Mucosa of descending colon (tissue), 3 donors: ENCODE data around the gene CDKN1C. TPM values are rescaled to one million over a fixed set of nuclear protein-coding genes. Genes with fewer than 3 reads are reported as not detected.

Experiments used
- ATAC-seq: fragments of 200-7000 bp; cut with Tn5 transposase; one replicate; pipeline ENCODE4 v1.9.1; 2020; ENCODE audit warnings: mild to moderate bottlenecking, moderate library complexity
- DNase-seq, 3 donors: peaks; one replicate each; pipeline ENCODE4 v3.0.0-alpha.2; 2020
- H3K36me3 ChIP-seq: fragments of 200-600 bp; one replicate; pipeline ENCODE4 v1.8.0; 2021; ENCODE audit warnings: low read depth, mild to moderate bottlenecking
- H3K4me1 ChIP-seq: fragments of 200-600 bp; one replicate; pipeline ENCODE4 v1.8.0; 2021; ENCODE audit warnings: low read depth, mild to moderate bottlenecking
- H3K4me3 ChIP-seq: fragments of 200-600 bp; one replicate; pipeline ENCODE4 v1.8.0; 2021; ENCODE audit warnings: mild to moderate bottlenecking
- H3K9me3 ChIP-seq: fragments of 200-600 bp; one replicate; pipeline ENCODE4 v1.8.0; 2021; ENCODE audit warnings: mild to moderate bottlenecking
- intact Hi-C, 2 donors: fragments of 100-400 bp; cut with DNase I in 1 of 2; cut with micrococcal nuclease in 1 of 2; formaldehyde crosslinking; loops; one replicate each; pipeline versions ENCODE4 v1.11.0 to v1.11.1; 2022; cut with DNase I, micrococcal nuclease
- long read RNA-seq, 2 donors: library from polyadenylated mRNA; unstranded; transcript quantifications; one replicate each; pipeline ENCODE4 v2.0.0, GENCODE V29; 2019 to 2021
- total RNA-seq, 3 donors: library from RNA; stranded (reverse); fragmentation: NEBNext Ultra II Directional in 2 of 3; extraction: Animal tissue kit (Norgen Biotek cat#: 25700) in 2 of 3; gene quantifications; one replicate each; pipeline versions ENCODE4 v1.2.1 to v1.2.4, GENCODE V29; 2021 to 2023
- TF ChIP-seq, protein P1 (sequence below): fragments of 200-600 bp; IDR thresholded peaks from one replicate; pipeline ENCODE4 v1.8.0; 2022; ENCODE audit warnings: antibody characterized with exemption, mild to moderate bottlenecking
- donor health status: DM: no; HTN: no; CAD: no; lungs with moderate emphysema.
- donor health status: DM: no; HTN: no; CAD: no.
- donor health status: DM: no; HTN: yes; CAD: no.

CDKN1C gene
- total RNA-seq: 10 to 100 TPM in 2 of 3 donors, 1 to 10 TPM in 1; 3.0 to 40.3 (median 10.2) TPM
- long read RNA-seq, donor 1, transcript CDKN1C-205 (2 exons, 944 nt): minor isoform, 6 of 37 reads
- long read RNA-seq, donor 1, transcript CDKN1C-204 (4 exons, 1,771 nt): major isoform, 16 of 37 reads
- long read RNA-seq, donor 1, transcript CDKN1C-203 (3 exons, 1,930 nt): minor isoform, 7 of 37 reads
- long read RNA-seq, donor 1, partial matches to known transcripts: 3 of 37 reads
- long read RNA-seq, donor 1, other reads (novel, unspliced or antisense): 2 of 37 reads
- long read RNA-seq, donor 2, partial matches to known transcripts: 0 of 1 reads
- long read RNA-seq, donor 2, other reads (novel, unspliced or antisense): 0 of 1 reads

- Histone ChIP-seq H3K36me3 (no peaks in the 10 kb centered on the region), H3K4me3 (peak within 1 kb of the TSS; percentile 34), H3K9me3 (no peaks in the 10 kb centered on the region), H3K4me1 (peaks cover 7% of the 10 kb centered on the region)
- intact Hi-C loops: loop anchor here in 1 of 2 donors (10.0 kb wide), 1 partner anchor 191 kb away; the partner anchor contains the start of gene KCNQ1OT1
- DNase-seq (peak; percentile 87 to 91 (median 91)), ATAC-seq (peak; percentile 88)
- TF ChIP-seq, protein P1, sequence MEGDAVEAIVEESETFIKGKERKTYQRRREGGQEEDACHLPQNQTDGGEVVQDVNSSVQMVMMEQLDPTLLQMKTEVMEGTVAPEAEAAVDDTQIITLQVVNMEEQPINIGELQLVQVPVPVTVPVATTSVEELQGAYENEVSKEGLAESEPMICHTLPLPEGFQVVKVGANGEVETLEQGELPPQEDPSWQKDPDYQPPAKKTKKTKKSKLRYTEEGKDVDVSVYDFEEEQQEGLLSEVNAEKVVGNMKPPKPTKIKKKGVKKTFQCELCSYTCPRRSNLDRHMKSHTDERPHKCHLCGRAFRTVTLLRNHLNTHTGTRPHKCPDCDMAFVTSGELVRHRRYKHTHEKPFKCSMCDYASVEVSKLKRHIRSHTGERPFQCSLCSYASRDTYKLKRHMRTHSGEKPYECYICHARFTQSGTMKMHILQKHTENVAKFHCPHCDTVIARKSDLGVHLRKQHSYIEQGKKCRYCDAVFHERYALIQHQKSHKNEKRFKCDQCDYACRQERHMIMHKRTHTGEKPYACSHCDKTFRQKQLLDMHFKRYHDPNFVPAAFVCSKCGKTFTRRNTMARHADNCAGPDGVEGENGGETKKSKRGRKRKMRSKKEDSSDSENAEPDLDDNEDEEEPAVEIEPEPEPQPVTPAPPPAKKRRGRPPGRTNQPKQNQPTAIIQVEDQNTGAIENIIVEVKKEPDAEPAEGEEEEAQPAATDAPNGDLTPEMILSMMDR: no peak
Observed at GRCh38 chr11:2885678-2886081, at the start of gene CDKN1C. TSS of gene CDKN1C (minus strand) at chr11:2885775. CDS start at chr11:2885456, 319 bp downstream.

GRCh38 chr11:2934611-2935239 is 49.1 kb upstream of the CDKN1C start:
- intact Hi-C loops: no loop called here
- H3K4me1 ChIP-seq: peaks cover 7% of the 10 kb centered on the region
- DNase-seq: peak in 2 of 3 donors; percentile 28 to 34
- TF ChIP-seq, protein P1: no peak
- no peak overlapping the region for H3K4me3 ChIP-seq
- no peak for ATAC-seq
- no peaks in the 10 kb centered on the region for H3K36me3 ChIP-seq
- H3K9me3 ChIP-seq: peaks cover 9% of the 10 kb centered on the region

DNA sequence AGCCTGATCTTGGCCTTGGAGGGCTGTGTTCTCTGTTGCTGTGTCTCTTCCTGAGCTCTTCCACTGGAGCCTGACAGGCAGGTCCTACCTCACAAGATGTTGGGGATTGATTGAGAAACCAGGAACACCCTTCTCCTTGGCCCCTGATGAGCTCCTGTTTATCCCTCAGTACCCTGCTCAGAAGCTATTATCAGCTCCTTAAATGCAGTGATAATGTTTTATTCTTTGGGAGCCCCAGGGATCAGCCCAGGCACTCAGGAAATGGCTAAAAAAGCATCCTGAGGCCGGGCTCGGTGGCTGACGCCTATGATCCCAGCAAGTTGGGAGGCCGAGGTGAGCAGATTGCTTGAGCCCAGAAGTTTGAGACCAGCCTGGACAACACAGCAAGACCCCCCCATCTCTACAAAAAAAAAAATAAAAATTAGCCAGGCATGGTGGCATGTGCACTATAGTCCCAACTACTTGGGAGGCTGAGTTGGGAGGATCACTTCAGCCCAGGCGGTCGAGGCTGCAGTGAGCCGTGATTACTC is 48.5 kb upstream of the CDKN1C start:
- DNase-seq: peak in 1 of 3 donors; percentile 17
- ATAC-seq: no peak
- intact Hi-C loops: no loop called here

GRCh38 chr11:2933375-2934020 is 47.9 kb upstream of the CDKN1C start:
- peak; percentile 53 for ATAC-seq
- Histone ChIP-seq H3K36me3 (no peaks in the 10 kb centered on the region), H3K9me3 (peaks cover 5% of the 10 kb centered on the region), H3K4me1 (peaks cover 6% of the 10 kb centered on the region), H3K4me3 (no peak overlapping the region)
- TF ChIP-seq, protein P1: no peak
- intact Hi-C loops: no loop called here
- peak; percentile 65 to 91 (median 77) for DNase-seq

More for the DNA sequence above, 48.5 kb upstream of the CDKN1C start:
- H3K4me3 ChIP-seq: no peak overlapping the region
- TF ChIP-seq, protein P1: no peak
- H3K4me1 ChIP-seq: peaks cover 6% of the 10 kb centered on the region
- H3K36me3 ChIP-seq: no peaks in the 10 kb centered on the region
- peaks cover 9% of the 10 kb centered on the region for H3K9me3 ChIP-seq

DNA sequence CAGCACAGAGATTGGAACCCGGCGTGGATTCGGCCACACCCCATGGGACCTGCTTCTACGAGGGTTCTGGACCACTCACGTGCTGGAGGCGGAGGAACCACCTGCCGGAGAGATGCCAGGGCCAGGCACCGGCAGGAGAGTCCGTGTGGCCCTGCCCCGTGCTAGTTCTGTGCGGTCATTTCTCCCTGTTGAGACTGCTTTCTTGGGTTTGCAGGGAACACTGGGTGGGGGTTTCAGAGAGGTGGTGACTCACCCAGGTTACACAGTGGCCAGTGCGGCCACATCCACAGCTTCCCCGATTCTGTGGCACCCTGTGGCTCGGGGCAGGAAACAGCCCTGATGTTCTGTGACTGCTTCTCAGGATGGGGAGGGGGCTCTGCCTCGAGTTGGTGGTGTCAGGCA is 47.3 kb upstream of the CDKN1C start:
- H3K9me3 ChIP-seq: peaks cover 5% of the 10 kb centered on the region
- TF ChIP-seq, protein P1: no peak
- H3K4me3 ChIP-seq: no peak overlapping the region
- no peaks in the 10 kb centered on the region for H3K36me3 ChIP-seq
- no peak for ATAC-seq
- intact Hi-C loops: no loop called here
- peaks cover 12% of the 10 kb centered on the region for H3K4me1 ChIP-seq
- peak in 2 of 3 donors; percentile 30 to 55 for DNase-seq
